ENCODE data around the gene TMEM82.

GRCh38 chr1:15755021-15755645, 12.8 kb downstream of the TMEM82 start:
- TF ChIP-seq CTCF (conservative IDR thresholded peaks at IDR 0.05; ENCODE audit: low read length) (no peak), EZH2phosphoT487 (IDR thresholded peaks at IDR 0.05; ENCODE audit: borderline replicate concordance, low read depth, low read length) (no peak)
